ENCODE measurements around the gene IP6K1. TPM values are rescaled to one million over a fixed set of nuclear protein-coding genes. Genes with fewer than 3 reads are reported as not detected.

Gene IP6K1
- total and polyA plus RNA-seq, 2 donors (not counting 1 experiment from before 2014, with no cell fraction given): 27.8 to 77.8 TPM

- DNase-seq: no peak
- POLR2A ChIA-PET: no interaction called here
Measured at GRCh38 chr3:49706456-49707112, 79.8 kb downstream of the IP6K1 start.

More at GRCh38 chr3:49706456-49707112, 79.8 kb downstream of the IP6K1 start:
- CTCF ChIA-PET: interaction anchor here (1.0 to 1.4 kb wide), 2 partner anchors 132 to 167 kb away, joined by 3 read pairs; no protein-coding TSS in a partner anchor
- Histone ChIP-seq H3K79me2 (ENCODE audit: control insufficient read depth, insufficient read depth, low read length) (no peaks in the 10 kb centered on the region), H4K20me1 (ENCODE audit: control insufficient read depth, insufficient read depth, low read length, poor library complexity, severe bottlenecking) (no peaks in the 10 kb centered on the region), H3K27me3 (replicated peaks in 1 of 4; ENCODE audit: control extremely low read depth in 1 of 4, control insufficient read depth in 3 of 4, insufficient read depth in 4 of 4, low read length in 3 of 4) (no peaks in the 10 kb centered on the region), H3K4me2 (replicated peaks; ENCODE audit: low read depth, low read length, poor library complexity, severe bottlenecking) (no peak overlapping the region), H3K9me3 (ENCODE audit: control extremely low read depth in 1 of 3, control insufficient read depth in 2 of 3, insufficient read depth in 1 of 3, low read length in 2 of 3) (peaks cover 0 to 3% (median 0%) of the 10 kb centered on the region in 3 donors), H3K27ac (ENCODE audit: low read length in 2 of 2) (no peak overlapping the region), H3K4me3 (ENCODE audit: control extremely low read depth in 1 of 5, extremely low read depth in 1 of 5, insufficient read depth in 1 of 5, low read depth in 2 of 5, low read length in 4 of 5) (no peak overlapping the region), H3K9ac (ENCODE audit: low read length) (no peak overlapping the region), H3K36me3 (replicated peaks in 1 of 2; ENCODE audit: control extremely low read depth in 1 of 2, control insufficient read depth in 1 of 2, extremely low read depth in 1 of 2, insufficient read depth in 2 of 2, low read length in 1 of 2) (peaks cover 0 to 30% of the 10 kb centered on the region in 2 experiments), H3K4me1 (ENCODE audit: control insufficient read depth in 2 of 2, insufficient read depth in 2 of 2, low read length in 2 of 2) (no peaks in the 10 kb centered on the region), H2AFZ (ENCODE audit: insufficient read depth, low read depth, low read length, poor library complexity, severe bottlenecking) (no peak overlapping the region)
- WGBS (ENCODE audit: insufficient coverage): 97% methylated on average over 9 of the region's 9 CpGs
- TF ChIP-seq CTCF (IDR thresholded peaks at IDR 0.05) (no peak), EZH2 (IDR thresholded peaks at IDR 0.05; ENCODE audit: borderline replicate concordance, insufficient read depth, low read depth, low read length, poor library complexity, severe bottlenecking) (no peak)
- intact Hi-C loops (cut with micrococcal nuclease): no loop called here
- no peak for ATAC-seq (ENCODE audit: low read depth)
- Mint-ChIP-seq H3K4me3 (no peak overlapping the region), H3K27me3 (no peaks in the 10 kb centered on the region), H3K4me1 (peaks cover 6% of the 10 kb centered on the region), H3K9me3 (ENCODE audit: insufficient read depth) (no peaks in the 10 kb centered on the region), H3K27ac (no peak overlapping the region)
